ENCODE results near the gene COL9A3.
"Not testable (repeated sequence)": the region's sequence is repeated elsewhere in the genome, so short reads cannot be mapped to it uniquely, and the experiment has no call there.

COL9A3 gene

GRCh38 chr20:62852841-62853240, 36.0 kb downstream of the COL9A3 start:
- DNase-seq, result no peak
- Histone ChIP-seq H3K9me3 (no peaks in the 10 kb centered on the region), H3K36me3 (peaks cover 6 to 26% (median 24%) of the 10 kb centered on the region in 3 donors), H3K4me1 (no peaks in the 10 kb centered on the region), H3K27me3 (no peaks in the 10 kb centered on the region), H3K27ac (no peak overlapping the region), H3K4me3 (no peak overlapping the region)
- intact Hi-C loops (cut with DNase I; ENCODE audit: low total_unique reads), result no loop called here
- TF ChIP-seq CTCF (IDR thresholded peaks at IDR 0.05), result no peak

- H3K27ac ChIP-seq; H3K9me3 ChIP-seq; intact Hi-C loops (cut with DNase I; ENCODE audit: low total_unique reads); H3K4me3 ChIP-seq; DNase-seq; H3K27me3 ChIP-seq; H3K4me1 ChIP-seq: not testable (repeated sequence)
- peaks cover 6 to 26% (median 24%) of the 10 kb centered on the region in 3 donors for H3K36me3 ChIP-seq
These were observed 36.5 kb downstream of the COL9A3 start for GRCh38 chr20:62853304-62853703.

DNA sequence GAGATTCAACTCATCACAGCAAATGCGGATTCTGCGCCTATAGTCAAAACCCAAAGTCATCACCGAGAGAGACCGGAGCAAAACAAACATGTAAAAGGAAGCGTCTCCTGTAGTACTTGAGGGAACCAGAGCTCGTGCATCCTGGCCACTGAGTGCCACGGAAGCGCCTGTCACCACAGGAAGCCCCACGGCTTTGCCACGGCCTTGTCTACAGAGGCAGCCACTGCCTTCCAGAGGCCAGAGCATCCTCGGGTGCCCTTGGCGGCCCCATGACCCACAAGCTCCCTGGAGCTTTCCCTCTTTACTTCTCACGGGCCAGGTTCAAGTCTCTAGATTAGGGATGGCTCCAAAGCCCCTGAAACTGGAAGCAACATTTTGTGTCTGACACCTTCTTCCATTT, 37.3 kb downstream of the COL9A3 start:
- Histone ChIP-seq H3K27me3 (no peaks in the 10 kb centered on the region), H3K36me3 (peaks cover 6 to 26% (median 24%) of the 10 kb centered on the region in 3 donors), H3K4me1 (no peaks in the 10 kb centered on the region), H3K9me3 (no peaks in the 10 kb centered on the region), H3K4me3 (no peak overlapping the region), H3K27ac (no peak overlapping the region)
- no peak for TF ChIP-seq CTCF (IDR thresholded peaks at IDR 0.05)
- no peak for DNase-seq
- intact Hi-C loops (cut with DNase I; ENCODE audit: low total_unique reads), result no loop called here

DNA sequence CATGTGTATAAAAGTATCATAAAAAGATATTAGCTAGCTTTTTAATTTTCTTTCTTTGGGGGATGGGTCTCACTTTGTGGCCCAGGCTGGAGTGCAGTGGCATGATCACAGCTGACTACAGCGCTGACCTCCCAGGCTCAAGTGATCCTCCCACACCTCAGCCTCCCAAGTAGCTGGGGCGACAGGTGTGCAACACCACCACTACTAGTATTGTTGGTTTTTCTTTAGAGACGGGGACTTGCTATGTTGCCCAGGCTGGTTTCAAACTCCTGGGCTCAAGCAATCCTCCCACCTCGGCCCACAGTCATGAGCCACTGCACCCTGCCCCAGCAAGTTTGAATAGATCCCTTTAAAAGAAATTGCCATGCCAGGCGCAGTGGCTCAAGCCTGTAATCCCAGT, 38.3 kb downstream of the COL9A3 start:
- H3K36me3 ChIP-seq, result peaks cover 6 to 26% (median 24%) of the 10 kb centered on the region in 3 donors
- H3K27me3 ChIP-seq, result no peaks in the 10 kb centered on the region
- no peak overlapping the region for H3K4me3 ChIP-seq
- intact Hi-C loops (cut with DNase I; ENCODE audit: low total_unique reads), result no loop called here
- no peak for DNase-seq
- no peaks in the 10 kb centered on the region for H3K9me3 ChIP-seq
- no peak overlapping the region for H3K27ac ChIP-seq
- H3K4me1 ChIP-seq, result peaks cover 0 to 7% (median 5%) of the 10 kb centered on the region in 4 donors
- no peak for TF ChIP-seq CTCF (IDR thresholded peaks at IDR 0.05)

DNA sequence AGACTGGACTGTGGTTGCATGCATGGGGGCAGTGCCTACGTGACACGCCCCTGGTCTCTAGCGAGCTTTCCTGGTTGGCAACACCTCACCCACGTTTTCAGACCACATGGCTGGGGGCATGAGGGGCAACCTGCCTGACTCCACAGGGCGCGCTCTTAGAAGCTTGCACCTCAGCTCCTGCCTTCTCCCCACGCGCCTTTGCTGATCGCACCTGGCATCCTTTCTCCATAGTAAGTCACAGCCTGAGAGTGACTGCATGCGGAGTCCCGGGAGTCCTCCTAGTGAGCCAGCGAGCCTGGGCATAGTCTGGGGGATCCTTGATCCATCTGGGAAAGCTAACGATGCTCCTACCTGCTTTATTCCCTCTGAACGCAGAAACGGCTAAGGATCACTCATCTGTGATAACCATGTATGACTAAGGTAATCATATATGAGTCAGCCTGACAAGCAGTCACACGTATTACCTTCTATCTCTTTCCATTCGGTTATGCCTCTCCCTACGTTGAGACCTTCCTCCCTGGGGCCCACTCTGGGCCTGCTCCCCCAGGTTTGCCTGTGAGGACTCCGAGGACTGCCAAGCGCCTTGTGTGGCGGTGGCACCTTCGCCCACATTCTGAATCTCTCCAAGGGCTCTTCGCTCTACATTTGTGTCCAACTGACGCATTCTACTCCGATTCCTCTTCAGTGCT, 40.2 kb downstream of the COL9A3 start:
- H3K27ac ChIP-seq, result no peak overlapping the region
- H3K4me3 ChIP-seq, result no peak overlapping the region
- H3K27me3 ChIP-seq, result no peaks in the 10 kb centered on the region
- peaks cover 0 to 13% (median 12%) of the 10 kb centered on the region in 4 donors for H3K4me1 ChIP-seq
- intact Hi-C loops (cut with DNase I; ENCODE audit: low total_unique reads), result no loop called here
- no peaks in the 10 kb centered on the region for H3K9me3 ChIP-seq
- no peak for TF ChIP-seq CTCF (IDR thresholded peaks at IDR 0.05)
- DNase-seq, result no peak
- peaks cover 6 to 26% (median 21%) of the 10 kb centered on the region in 3 donors for H3K36me3 ChIP-seq

- TF ChIP-seq CTCF (IDR thresholded peaks at IDR 0.05), result no peak
These were observed 41.4 kb downstream of the COL9A3 start for GRCh38 chr20:62858058-62858830.

More at GRCh38 chr20:62858058-62858830, 41.4 kb downstream of the COL9A3 start:
- no peaks in the 10 kb centered on the region for H3K9me3 ChIP-seq
- peaks cover under 1 to 14% (median 12%) of the 10 kb centered on the region in 3 donors for H3K36me3 ChIP-seq
- intact Hi-C loops (cut with DNase I; ENCODE audit: low total_unique reads), result no loop called here
- no peak overlapping the region for H3K4me3 ChIP-seq
- H3K27ac ChIP-seq, result no peak overlapping the region
- no peak for DNase-seq
- H3K27me3 ChIP-seq, result no peaks in the 10 kb centered on the region
- peaks cover 0 to 16% (median 12%) of the 10 kb centered on the region in 4 donors for H3K4me1 ChIP-seq
